Kidney epithelial cell (primary cell): Measurements from ENCODE around the gene PIEZO1. TPM values are rescaled to one million over a fixed set of nuclear protein-coding genes. Genes with fewer than 3 reads are reported as not detected.

Experiments
- DNase-seq: peaks from one replicate; pipeline ENCODE4 v3.0.0-alpha.2; 2010; ENCODE audit warnings: low read depth
- H3K27me3 ChIP-seq: 2 replicates; pipeline ENCODE4 v1.6.0; 2011; ENCODE audit warnings: low read length; ENCODE audit not compliant: control insufficient read depth, insufficient read depth
- H3K36me3 ChIP-seq: 2 replicates; pipeline ENCODE4 v1.5.1; 2011; ENCODE audit warnings: low read length; ENCODE audit not compliant: control insufficient read depth, insufficient read depth
- H3K4me3 ChIP-seq: 2 replicates; pipeline ENCODE4 v1.5.1; 2011; ENCODE audit warnings: low read depth, mild to moderate bottlenecking, control low read depth, low read length
- CTCF ChIP-seq: IDR thresholded peaks from 2 replicates; pipeline ENCODE4 v1.5.1; 2011; ENCODE audit warnings: mild to moderate bottlenecking, moderate library complexity, low read length, control low read depth, inconsistent platforms; ENCODE audit not compliant: insufficient read depth, poor library complexity, severe bottlenecking
- total RNA-seq: library from RNA; depleted of rRNA; stranded (reverse); fragments of >200 nt; gene quantifications from 2 replicates; pipeline ENCODE4 v1.2.3, GENCODE V29; 2015

Gene PIEZO1
- total RNA-seq, 1 donor from 2014 or later, result 309 TPM

GRCh38 chr16:88711750-88712340 lies 73.2 kb downstream of the PIEZO1 start:
- Histone ChIP-seq H3K27me3 (no peaks in the 10 kb centered on the region), H3K36me3 (peaks cover 2% of the 10 kb centered on the region), H3K4me3 (no peak overlapping the region)
- DNase-seq, result no peak
- TF ChIP-seq CTCF, result no peak

- Histone ChIP-seq H3K4me3 (no peak overlapping the region), H3K27me3 (no peaks in the 10 kb centered on the region), H3K36me3 (peaks cover 2% of the 10 kb centered on the region)
- DNase-seq, result no peak
- TF ChIP-seq CTCF, result no peak
Measured at GRCh38 chr16:88710556-88710955, 74.5 kb downstream of the PIEZO1 start.

GRCh38 chr16:88706965-88707826 lies 77.8 kb downstream of the PIEZO1 start:
- Histone ChIP-seq H3K27me3 (no peaks in the 10 kb centered on the region), H3K36me3 (no peaks in the 10 kb centered on the region), H3K4me3 (peak overlapping the region; percentile 98)
- DNase-seq, result no peak
- TF ChIP-seq CTCF, result no peak

DNA sequence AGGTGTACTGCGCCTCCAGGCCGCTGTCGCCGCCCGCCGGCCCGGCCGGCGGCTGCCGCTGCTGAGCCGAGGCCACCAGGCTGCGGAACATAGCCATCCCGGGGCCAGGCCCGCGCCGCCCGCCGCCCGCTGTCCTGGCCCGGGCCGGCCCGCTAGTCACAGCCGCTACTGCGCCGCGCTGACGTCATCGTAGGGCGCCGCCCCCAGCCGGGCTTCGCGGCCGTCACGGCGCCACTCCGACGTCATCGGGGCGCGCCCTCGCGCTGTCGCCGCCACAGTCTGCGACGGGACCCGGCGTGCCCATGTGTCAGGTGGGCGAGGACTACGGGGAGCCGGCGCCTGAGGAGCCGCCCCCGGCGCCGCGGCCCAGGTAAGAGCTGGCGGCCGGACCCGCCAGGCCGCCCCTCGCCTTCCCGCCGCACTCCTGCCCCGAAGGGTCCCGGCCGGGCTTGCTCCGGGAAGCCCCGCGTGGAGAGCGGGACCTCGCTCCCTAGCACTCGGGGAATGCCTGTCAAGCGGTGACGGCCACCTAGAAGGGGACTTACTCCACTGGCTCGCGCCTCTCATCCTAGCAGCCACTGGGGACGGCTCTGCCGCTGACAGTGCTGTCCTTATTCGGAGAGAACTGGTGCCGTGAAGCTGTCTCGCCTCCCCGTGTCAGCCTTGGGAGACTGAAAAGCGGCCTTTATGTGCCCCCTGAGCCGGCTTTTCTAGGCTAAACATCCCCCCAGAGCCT lies 78.6 kb downstream of the PIEZO1 start, which contains the start of the genes CTU2 and RNF166:
Gene CTU2, plus strand, starts transcription at position 275 of the 736 bp plus-strand sequence. Its CDS starts 28 bp downstream, at position 303.
Gene RNF166, minus strand, starts transcription at position 180 of the 736 bp plus-strand sequence. Its CDS starts 83 bp downstream, at position 97.
- H3K4me3 ChIP-seq, result peak within 1 kb of the TSS; percentile 98
- no peaks in the 10 kb centered on the region for H3K36me3 ChIP-seq
- no peaks in the 10 kb centered on the region for H3K27me3 ChIP-seq
- DNase-seq, result peak; percentile 47
- no peak for TF ChIP-seq CTCF

- DNase-seq, result no peak
- TF ChIP-seq CTCF, result no peak
- no peaks in the 10 kb centered on the region for H3K36me3 ChIP-seq
- no peaks in the 10 kb centered on the region for H3K27me3 ChIP-seq
- peak overlapping the region; percentile 98 for H3K4me3 ChIP-seq
Measured at GRCh38 chr16:88705801-88706228, 79.2 kb downstream of the PIEZO1 start.
